ES-I3 (cell line): ENCODE results near the gene CXCL10.
A peak's percentile ranks its signal among the peaks of the same experiment; 100 is the strongest.

Experiments used
- H3K36me3 ChIP-seq: 2 replicates; pipeline ENCODE4 v1.6.1; 2013; ENCODE audit warnings: mild to moderate bottlenecking, low read length, control low read depth, moderate library complexity; ENCODE audit not compliant: insufficient read depth
- H3K4me1 ChIP-seq: 2 replicates; pipeline ENCODE4 v1.6.1; 2013; ENCODE audit warnings: mild to moderate bottlenecking, control low read depth, low read length; ENCODE audit not compliant: insufficient read depth
- H3K9ac ChIP-seq: 2 replicates; pipeline ENCODE4 v1.6.1; 2013; ENCODE audit warnings: low read depth, mild to moderate bottlenecking, low read length, moderate library complexity
- H3K9me3 ChIP-seq: 2 replicates; pipeline ENCODE4 v1.6.1; 2013; ENCODE audit warnings: mild to moderate bottlenecking, low read length, moderate library complexity; ENCODE audit not compliant: control insufficient read depth, insufficient read depth

The CXCL10 gene

DNA sequence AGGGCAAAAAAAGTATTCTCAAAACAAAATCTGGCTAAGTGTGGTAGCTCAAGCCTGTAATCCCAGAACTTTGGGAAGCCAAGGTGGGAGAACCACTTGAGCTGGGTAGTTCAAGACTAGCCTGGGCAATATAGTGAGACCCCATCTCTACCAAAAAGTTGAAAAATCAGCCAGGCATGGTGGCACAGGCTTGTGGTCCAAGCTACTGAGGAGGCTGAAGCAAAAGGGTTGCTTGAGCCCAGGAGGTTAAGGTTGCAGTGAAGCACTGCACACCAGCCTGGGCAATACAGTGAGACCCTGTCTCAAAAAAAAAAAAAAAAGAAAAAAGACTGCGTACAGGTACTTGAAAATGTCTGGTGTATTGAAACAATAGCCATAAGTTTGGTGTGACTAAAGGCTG, 30.8 kb downstream of the CXCL10 start:
- no peaks in the 10 kb centered on the region for H3K9me3 ChIP-seq
- no peak overlapping the region for H3K9ac ChIP-seq
- H3K4me1 ChIP-seq, result peaks cover 8% of the 10 kb centered on the region; the same call in 1 of the 2 replicates
- H3K36me3 ChIP-seq, result no peaks in the 10 kb centered on the region

DNA sequence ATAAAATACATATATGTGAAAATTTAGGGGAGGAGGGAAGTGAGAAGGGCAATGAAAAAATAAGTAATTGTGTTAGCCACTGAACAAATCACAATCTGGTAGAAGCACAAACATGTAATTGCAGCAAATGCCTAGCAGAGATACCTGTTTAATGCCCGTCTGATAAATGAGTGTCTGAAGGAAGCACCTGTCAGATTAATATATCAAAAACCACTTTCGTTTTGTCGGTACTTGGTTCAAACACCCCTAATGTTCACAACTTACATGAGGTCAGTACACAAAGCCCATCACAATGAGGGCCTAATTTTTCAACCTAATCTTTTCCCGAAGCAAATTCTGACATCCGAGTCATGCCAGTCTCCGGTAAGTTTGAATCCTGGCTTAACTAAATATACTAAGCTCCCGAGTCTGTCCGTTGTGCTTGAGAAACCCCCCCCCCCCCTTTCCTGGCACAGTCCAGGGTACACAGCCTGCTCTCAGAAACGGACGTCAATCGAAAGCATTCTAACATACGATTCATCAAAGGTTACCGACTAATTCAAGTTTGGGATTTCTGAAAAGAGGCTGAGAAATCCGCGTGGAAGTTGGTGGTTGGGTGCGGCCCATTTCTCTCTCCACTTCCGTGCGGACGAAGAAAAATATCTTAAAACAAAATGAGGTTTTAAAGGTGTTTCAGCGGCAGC, 33.3 kb downstream of the CXCL10 start:
- Histone ChIP-seq H3K4me1 (peaks cover 8% of the 10 kb centered on the region; the same call in 1 of the 2 replicates), H3K9me3 (no peaks in the 10 kb centered on the region), H3K9ac (peak overlapping the region; percentile 91), H3K36me3 (no peaks in the 10 kb centered on the region)

GRCh38 chr4:75985116-75985515, 38.2 kb downstream of the CXCL10 start:
- Histone ChIP-seq H3K9me3 (no peaks in the 10 kb centered on the region), H3K9ac (no peak overlapping the region), H3K36me3 (peaks cover 5% of the 10 kb centered on the region), H3K4me1 (peaks cover 8% of the 10 kb centered on the region; the same call in 1 of the 2 replicates)

GRCh38 chr4:75980576-75980975, 42.7 kb downstream of the CXCL10 start:
- H3K36me3 ChIP-seq, result peaks cover 23% of the 10 kb centered on the region
- no peak overlapping the region for H3K9ac ChIP-seq
- no peaks in the 10 kb centered on the region for H3K4me1 ChIP-seq
- H3K9me3 ChIP-seq, result no peaks in the 10 kb centered on the region

- no peak overlapping the region for H3K9ac ChIP-seq
- H3K9me3 ChIP-seq, result no peaks in the 10 kb centered on the region
- peaks cover 31% of the 10 kb centered on the region for H3K36me3 ChIP-seq
- H3K4me1 ChIP-seq, result no peaks in the 10 kb centered on the region
These were observed 47.1 kb downstream of the CXCL10 start for GRCh38 chr4:75976177-75976576.

DNA sequence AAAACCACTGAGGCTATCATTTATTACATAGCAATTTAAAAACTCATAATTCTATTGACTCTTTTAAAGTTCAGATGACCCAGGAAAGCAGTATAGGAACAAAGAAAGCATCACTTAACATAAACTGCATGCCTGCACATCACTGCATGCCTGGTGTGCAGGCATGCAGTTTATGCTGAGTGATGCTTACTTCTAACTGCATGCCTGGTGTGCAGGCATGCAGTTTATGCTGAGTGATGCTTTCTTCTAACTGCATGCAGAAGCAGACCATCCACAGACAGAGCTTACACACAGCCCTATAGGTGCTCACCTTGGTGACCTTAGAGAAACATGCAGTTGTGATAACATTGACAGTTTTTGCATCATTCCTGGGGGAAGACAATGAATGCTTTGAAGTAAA, 49.5 kb downstream of the CXCL10 start:
- H3K36me3 ChIP-seq, result peaks cover 41% of the 10 kb centered on the region
- no peaks in the 10 kb centered on the region for H3K4me1 ChIP-seq
- H3K9me3 ChIP-seq, result no peaks in the 10 kb centered on the region
- no peak overlapping the region for H3K9ac ChIP-seq
